ENCODE results near the gene LY6G6F. TPM values are rescaled to one million over a fixed set of nuclear protein-coding genes. Genes with fewer than 3 reads are reported as not detected.

LY6G6F gene
- total RNA-seq, 4 donors from 2014 or later: not detected

GRCh38 chr6:31722173-31722572 is 15.5 kb downstream of the LY6G6F start:
- TF ChIP-seq EP300 (IDR thresholded peaks at IDR 0.05; ENCODE audit: low read depth) (no peak), CTCF (IDR thresholded peaks at IDR 0.05) (no peak), POLR2AphosphoS5 (IDR thresholded peaks at IDR 0.05) (no peak), POLR2A (IDR thresholded peaks at IDR 0.05) (no peak)

GRCh38 chr6:31723245-31723979 is 16.7 kb downstream of the LY6G6F start, which contains the start of gene MPIG6B:
TSS of gene MPIG6B (plus strand) at chr6:31723373. CDS start at chr6:31723384, 11 bp downstream.
- 77% methylated on average over 46 of the region's 46 CpGs; no CpG with 5 or more reads in 1 of the 2 donors for WGBS, 2 donors (ENCODE audit: low coverage in 1 of 2)
- no peak within 1 kb of the TSS for H3K27ac ChIP-seq
- H3K4me3 ChIP-seq: no peak within 1 kb of the TSS
- no peaks in the 10 kb centered on the region for H3K36me3 ChIP-seq
- DNase-seq: no peak
- in situ Hi-C loops (cut with MboI; ENCODE audit: low pct_ligation_motif_present in 1 of 4, low pct_unique_long_range_greater_than_20kb in 1 of 4, low sequenced_read_pairs in 3 of 4): no loop called here
- no peaks in the 10 kb centered on the region for H3K27me3 ChIP-seq
- TF ChIP-seq POLR2A (IDR thresholded peaks at IDR 0.05): no peak
- TF ChIP-seq POLR2AphosphoS5 (IDR thresholded peaks at IDR 0.05): no peak
- TF ChIP-seq CTCF (IDR thresholded peaks at IDR 0.05): no peak
- TF ChIP-seq EP300 (IDR thresholded peaks at IDR 0.05; ENCODE audit: low read depth): no peak
- intact Hi-C loops (cut with DNase I; ENCODE audit: low total_unique reads): no loop called here
- peaks cover 11 to 35% (median 25%) of the 10 kb centered on the region in 4 donors for H3K4me1 ChIP-seq
- H3K9me3 ChIP-seq: no peaks in the 10 kb centered on the region

More at GRCh38 chr6:31722173-31722572, 15.5 kb downstream of the LY6G6F start:
- in situ Hi-C loops (cut with MboI; ENCODE audit: low pct_ligation_motif_present in 1 of 4, low pct_unique_long_range_greater_than_20kb in 1 of 4, low sequenced_read_pairs in 3 of 4) (no loop called here), intact Hi-C loops (cut with DNase I; ENCODE audit: low total_unique reads) (no loop called here)
- WGBS, 2 donors (ENCODE audit: low coverage in 1 of 2): 60 to 66% methylated on average over 1 to 3 of the region's 3 CpGs
- H3K36me3 ChIP-seq: no peaks in the 10 kb centered on the region
- H3K27me3 ChIP-seq: no peaks in the 10 kb centered on the region
- H3K4me1 ChIP-seq: peaks cover 2 to 31% (median 24%) of the 10 kb centered on the region in 4 donors
- no peak for DNase-seq
- no peak overlapping the region for H3K27ac ChIP-seq
- no peaks in the 10 kb centered on the region for H3K9me3 ChIP-seq
- no peak overlapping the region for H3K4me3 ChIP-seq

DNA sequence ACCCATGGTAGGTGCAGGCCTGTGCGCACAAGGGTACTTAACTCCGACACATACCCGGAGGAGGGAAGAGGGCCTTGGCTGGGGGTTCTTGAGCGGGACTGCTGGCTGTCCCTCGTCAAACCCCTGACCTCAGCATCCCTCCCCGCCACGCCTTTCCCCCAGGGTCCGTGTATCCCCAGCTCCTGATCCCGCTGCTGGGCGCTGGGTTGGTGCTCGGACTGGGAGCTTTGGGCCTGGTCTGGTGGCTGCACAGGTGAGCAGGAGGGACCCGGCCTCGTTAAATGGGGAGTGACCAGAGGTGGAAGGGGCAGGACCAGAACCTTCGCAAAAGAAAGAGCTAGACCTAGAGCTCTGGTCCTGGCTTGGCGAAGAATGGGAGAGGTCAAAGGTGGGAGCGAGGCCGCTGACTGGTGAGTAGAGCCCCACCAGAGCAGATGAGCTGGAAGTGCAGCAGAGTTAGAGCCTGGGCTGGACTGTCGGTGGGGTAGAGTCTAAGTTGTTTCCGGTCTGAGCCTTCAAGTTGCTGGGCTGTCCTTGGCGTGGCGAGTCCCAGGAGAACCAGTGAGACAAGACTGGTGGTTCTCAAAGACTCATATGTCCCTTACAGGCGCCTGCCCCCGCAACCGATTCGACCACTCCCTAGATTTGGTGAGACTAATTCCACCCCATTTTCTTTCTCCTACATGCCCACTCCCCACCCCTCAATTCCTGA is 17.5 kb downstream of the LY6G6F start:
- Histone ChIP-seq H3K9me3 (no peaks in the 10 kb centered on the region), H3K4me3 (no peak overlapping the region), H3K27ac (no peak overlapping the region), H3K36me3 (no peaks in the 10 kb centered on the region), H3K4me1 (peaks cover 14 to 36% (median 25%) of the 10 kb centered on the region in 4 donors), H3K27me3 (no peaks in the 10 kb centered on the region)
- no peak for DNase-seq
- no peak for TF ChIP-seq EP300 (IDR thresholded peaks at IDR 0.05; ENCODE audit: low read depth)
- no peak for TF ChIP-seq CTCF (IDR thresholded peaks at IDR 0.05)
- TF ChIP-seq POLR2AphosphoS5 (IDR thresholded peaks at IDR 0.05): peak in 1 of 3 donors; percentile 18
- no peak for TF ChIP-seq POLR2A (IDR thresholded peaks at IDR 0.05)
- WGBS, 2 donors (ENCODE audit: low coverage in 1 of 2): 89% methylated on average over 24 of the region's 25 CpGs; no CpG with 5 or more reads in 1 of the 2 donors
- in situ Hi-C loops (cut with MboI; ENCODE audit: low pct_ligation_motif_present in 1 of 4, low pct_unique_long_range_greater_than_20kb in 1 of 4, low sequenced_read_pairs in 3 of 4) (no loop called here), intact Hi-C loops (cut with DNase I; ENCODE audit: low total_unique reads) (no loop called here)

All from transverse colon (tissue), 4 donors.